ENCODE results near the gene ALOX12B. TPM values are rescaled to one million over a fixed set of nuclear protein-coding genes. Genes with fewer than 3 reads are reported as not detected.

ALOX12B gene
- total RNA-seq, 6 experiments from 2014 or later = not detected

DNA sequence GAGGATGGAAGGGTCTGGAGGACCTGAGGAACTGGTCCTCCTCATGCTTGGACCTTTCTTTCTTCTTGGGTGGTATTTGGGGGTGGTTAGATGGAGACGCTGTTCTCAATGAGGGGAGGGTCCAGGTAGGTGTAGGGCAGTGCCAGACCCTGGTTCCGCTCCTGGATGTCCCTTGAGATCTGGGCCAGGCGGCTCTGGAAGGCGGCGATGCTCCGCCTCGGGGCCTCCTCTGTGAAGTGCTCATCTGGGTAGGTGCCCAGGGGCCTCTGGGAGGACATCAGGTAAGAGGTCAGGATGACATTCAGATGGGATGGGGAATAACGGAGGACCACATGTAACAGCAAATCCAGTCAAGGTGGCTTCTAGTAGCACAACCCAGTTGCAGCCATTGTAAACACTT, 9.0 kb upstream of the ALOX12B start:
- Mint-ChIP-seq H3K36me3 (ENCODE audit: low read depth) (no peaks in the 10 kb centered on the region), H3K27me3 (ENCODE audit: insufficient read depth) (peaks cover 25% of the 10 kb centered on the region), H3K27ac (no peak overlapping the region), H3K4me1 (ENCODE audit: low read depth) (no peaks in the 10 kb centered on the region), H3K4me3 (no peak overlapping the region), H3K9me3 (no peaks in the 10 kb centered on the region)
- DNase-seq = no peak
- TF ChIP-seq, protein P1, sequence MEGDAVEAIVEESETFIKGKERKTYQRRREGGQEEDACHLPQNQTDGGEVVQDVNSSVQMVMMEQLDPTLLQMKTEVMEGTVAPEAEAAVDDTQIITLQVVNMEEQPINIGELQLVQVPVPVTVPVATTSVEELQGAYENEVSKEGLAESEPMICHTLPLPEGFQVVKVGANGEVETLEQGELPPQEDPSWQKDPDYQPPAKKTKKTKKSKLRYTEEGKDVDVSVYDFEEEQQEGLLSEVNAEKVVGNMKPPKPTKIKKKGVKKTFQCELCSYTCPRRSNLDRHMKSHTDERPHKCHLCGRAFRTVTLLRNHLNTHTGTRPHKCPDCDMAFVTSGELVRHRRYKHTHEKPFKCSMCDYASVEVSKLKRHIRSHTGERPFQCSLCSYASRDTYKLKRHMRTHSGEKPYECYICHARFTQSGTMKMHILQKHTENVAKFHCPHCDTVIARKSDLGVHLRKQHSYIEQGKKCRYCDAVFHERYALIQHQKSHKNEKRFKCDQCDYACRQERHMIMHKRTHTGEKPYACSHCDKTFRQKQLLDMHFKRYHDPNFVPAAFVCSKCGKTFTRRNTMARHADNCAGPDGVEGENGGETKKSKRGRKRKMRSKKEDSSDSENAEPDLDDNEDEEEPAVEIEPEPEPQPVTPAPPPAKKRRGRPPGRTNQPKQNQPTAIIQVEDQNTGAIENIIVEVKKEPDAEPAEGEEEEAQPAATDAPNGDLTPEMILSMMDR (IDR thresholded peaks at IDR 0.05) = no peak

DNA sequence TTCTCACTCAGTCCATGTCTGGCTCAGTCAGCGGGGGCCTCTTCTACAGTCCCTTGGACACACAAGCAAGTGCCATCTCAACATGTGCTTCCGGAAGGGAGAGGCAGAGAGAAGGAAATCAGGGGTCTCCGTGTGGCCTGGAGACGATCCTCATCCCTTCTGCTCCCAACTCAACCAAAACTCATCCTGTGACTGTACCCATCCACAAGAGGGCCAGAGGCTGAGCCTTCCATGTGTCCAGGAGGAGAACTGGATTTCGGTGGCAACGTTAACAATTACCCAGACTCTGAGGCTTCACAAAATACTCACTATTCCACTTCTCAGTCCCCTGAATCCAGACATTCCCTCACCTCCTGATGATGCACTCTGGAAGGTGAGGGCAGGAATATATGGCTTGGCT, 7.8 kb upstream of the ALOX12B start:
- peaks cover 34% of the 10 kb centered on the region for H3K27me3 Mint-ChIP-seq (ENCODE audit: insufficient read depth)
- no peak for DNase-seq
- H3K4me3 Mint-ChIP-seq = no peak overlapping the region

DNA sequence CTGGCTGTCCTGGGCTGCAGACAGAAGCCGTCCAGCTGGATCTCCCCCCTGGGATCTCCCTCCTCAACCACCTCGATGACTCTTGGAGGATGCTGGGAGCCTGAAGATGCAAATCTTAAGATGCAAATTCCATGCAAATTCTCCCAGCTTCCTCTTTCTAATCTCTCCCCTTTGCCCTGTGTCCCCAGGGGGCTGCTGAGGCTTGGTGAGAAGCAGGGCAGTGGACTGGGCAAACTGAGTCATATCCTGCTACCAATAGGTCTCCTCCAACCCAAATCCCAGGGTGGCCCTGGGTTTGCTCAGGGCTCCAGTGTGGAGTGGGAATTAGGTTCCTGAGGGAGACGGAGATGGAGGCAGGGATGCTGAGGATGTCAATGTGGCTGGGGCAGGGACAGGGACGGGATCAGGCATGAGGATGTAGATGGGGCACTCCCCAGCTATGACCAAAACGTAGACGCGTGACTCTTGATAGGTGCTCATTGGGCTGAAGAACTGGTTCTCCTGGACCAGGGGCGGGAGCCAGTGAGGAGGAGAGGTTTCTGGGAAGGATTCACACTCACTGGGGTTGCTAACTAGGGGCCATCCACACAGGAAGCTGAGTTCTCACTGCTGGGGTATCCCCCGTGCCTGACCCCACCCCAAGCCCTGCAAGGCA, 3.6 kb upstream of the ALOX12B start:
- no peak overlapping the region for H3K4me3 Mint-ChIP-seq
- H3K27me3 Mint-ChIP-seq (ENCODE audit: insufficient read depth) = peaks cover 49% of the 10 kb centered on the region
- TF ChIP-seq, protein P1 (IDR thresholded peaks at IDR 0.05) = no peak
- H3K4me1 Mint-ChIP-seq (ENCODE audit: low read depth) = no peaks in the 10 kb centered on the region
- no peaks in the 10 kb centered on the region for H3K9me3 Mint-ChIP-seq
- no peak for DNase-seq
- H3K36me3 Mint-ChIP-seq (ENCODE audit: low read depth) = no peaks in the 10 kb centered on the region
- H3K27ac Mint-ChIP-seq = no peak overlapping the region

More for the DNA sequence above, 7.8 kb upstream of the ALOX12B start:
- no peaks in the 10 kb centered on the region for H3K9me3 Mint-ChIP-seq
- no peaks in the 10 kb centered on the region for H3K4me1 Mint-ChIP-seq (ENCODE audit: low read depth)
- TF ChIP-seq, protein P1 (IDR thresholded peaks at IDR 0.05) = peak; percentile 11; the same call in 1 of the 2 replicates
- no peaks in the 10 kb centered on the region for H3K36me3 Mint-ChIP-seq (ENCODE audit: low read depth)
- H3K27ac Mint-ChIP-seq = no peak overlapping the region

DNA sequence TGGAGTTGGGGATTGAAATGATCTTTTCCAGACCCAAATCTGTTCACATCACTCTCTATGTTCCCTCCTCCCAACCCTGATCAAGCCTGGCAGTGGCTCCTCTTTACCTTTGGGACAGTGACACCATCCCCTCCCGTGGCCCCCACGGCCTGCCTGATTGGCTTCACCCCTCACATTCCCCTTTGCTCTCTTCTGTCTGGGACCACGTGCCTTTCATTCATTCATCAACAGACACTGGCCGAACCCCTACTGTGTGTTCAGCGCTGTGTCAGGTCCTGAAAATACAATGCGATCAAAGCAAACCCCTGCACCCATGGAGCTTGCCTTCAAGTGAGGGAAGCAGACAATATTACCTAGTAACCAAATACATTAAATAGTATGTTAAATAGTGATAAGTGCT, 2.2 kb upstream of the ALOX12B start:
- Mint-ChIP-seq H3K9me3 (no peaks in the 10 kb centered on the region), H3K27ac (no peak overlapping the region), H3K36me3 (ENCODE audit: low read depth) (no peaks in the 10 kb centered on the region), H3K4me3 (no peak overlapping the region), H3K27me3 (ENCODE audit: insufficient read depth) (peaks cover 44% of the 10 kb centered on the region), H3K4me1 (ENCODE audit: low read depth) (no peaks in the 10 kb centered on the region)
- TF ChIP-seq, protein P1 (IDR thresholded peaks at IDR 0.05) = no peak
- DNase-seq = no peak

DNA sequence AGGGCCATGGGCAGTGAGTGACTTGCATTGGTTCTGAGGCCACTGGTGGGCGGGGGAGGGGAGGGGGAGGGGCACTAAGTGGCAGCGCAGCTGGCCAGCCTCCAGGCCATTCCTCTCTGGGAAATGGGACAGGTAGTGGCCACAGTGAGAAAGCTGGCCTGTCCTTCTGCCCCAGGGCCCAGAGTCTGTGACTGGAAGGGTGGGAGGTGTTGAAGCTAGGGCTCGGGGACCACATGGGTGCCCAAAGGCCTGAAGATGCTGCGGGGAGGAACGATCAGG, 375 bp upstream of the ALOX12B start:
- peaks cover 47% of the 10 kb centered on the region for H3K27me3 Mint-ChIP-seq (ENCODE audit: insufficient read depth)
- DNase-seq = no peak

More for the DNA sequence above, 375 bp upstream of the ALOX12B start:
- Mint-ChIP-seq H3K4me1 (ENCODE audit: low read depth) (peaks cover 5% of the 10 kb centered on the region; the same call in 1 of the 2 replicates), H3K9me3 (no peaks in the 10 kb centered on the region), H3K27ac (no peak overlapping the region), H3K4me3 (no peak overlapping the region), H3K36me3 (ENCODE audit: low read depth) (no peaks in the 10 kb centered on the region)
- TF ChIP-seq, protein P1 (IDR thresholded peaks at IDR 0.05) = no peak
